Muscle layer of duodenum (tissue), 2 donors: ENCODE data around the gene ADD3.

ENCODE experiments used
- H3K27ac ChIP-seq: one replicate; pipeline ENCODE4 v1.7.0; 2013; ENCODE audit warnings: mild to moderate bottlenecking, low read length
- H3K27me3 ChIP-seq: one replicate; pipeline ENCODE4 v1.7.0; 2013; ENCODE audit warnings: low read depth, mild to moderate bottlenecking, control low read depth, low read length
- H3K36me3 ChIP-seq, 2 donors: one replicate each; pipeline ENCODE4 v1.7.0; 2013; ENCODE audit warnings: low read length in 2 of 2, control low read depth in 1 of 2, mild to moderate bottlenecking in 1 of 2; ENCODE audit not compliant: insufficient read depth in 2 of 2, control insufficient read depth in 1 of 2
- H3K4me1 ChIP-seq, 2 donors: one replicate each; pipeline ENCODE4 v1.7.0; 2013; ENCODE audit warnings: low read length in 2 of 2, mild to moderate bottlenecking in 2 of 2, control low read depth in 1 of 2, moderate library complexity in 1 of 2; ENCODE audit not compliant: insufficient read depth in 2 of 2, control insufficient read depth in 1 of 2
- H3K4me3 ChIP-seq, 2 donors: one replicate each; pipeline ENCODE4 v1.7.0; 2013; ENCODE audit warnings: low read length in 2 of 2, low read depth in 1 of 2, mild to moderate bottlenecking in 1 of 2
- H3K9me3 ChIP-seq, 2 donors: one replicate each; pipeline ENCODE4 v1.7.0; 2013; ENCODE audit warnings: low read length in 2 of 2, control low read depth in 1 of 2, mild to moderate bottlenecking in 1 of 2; ENCODE audit not compliant: control insufficient read depth in 1 of 2
- donor health status: healthy.

ADD3 gene

DNA sequence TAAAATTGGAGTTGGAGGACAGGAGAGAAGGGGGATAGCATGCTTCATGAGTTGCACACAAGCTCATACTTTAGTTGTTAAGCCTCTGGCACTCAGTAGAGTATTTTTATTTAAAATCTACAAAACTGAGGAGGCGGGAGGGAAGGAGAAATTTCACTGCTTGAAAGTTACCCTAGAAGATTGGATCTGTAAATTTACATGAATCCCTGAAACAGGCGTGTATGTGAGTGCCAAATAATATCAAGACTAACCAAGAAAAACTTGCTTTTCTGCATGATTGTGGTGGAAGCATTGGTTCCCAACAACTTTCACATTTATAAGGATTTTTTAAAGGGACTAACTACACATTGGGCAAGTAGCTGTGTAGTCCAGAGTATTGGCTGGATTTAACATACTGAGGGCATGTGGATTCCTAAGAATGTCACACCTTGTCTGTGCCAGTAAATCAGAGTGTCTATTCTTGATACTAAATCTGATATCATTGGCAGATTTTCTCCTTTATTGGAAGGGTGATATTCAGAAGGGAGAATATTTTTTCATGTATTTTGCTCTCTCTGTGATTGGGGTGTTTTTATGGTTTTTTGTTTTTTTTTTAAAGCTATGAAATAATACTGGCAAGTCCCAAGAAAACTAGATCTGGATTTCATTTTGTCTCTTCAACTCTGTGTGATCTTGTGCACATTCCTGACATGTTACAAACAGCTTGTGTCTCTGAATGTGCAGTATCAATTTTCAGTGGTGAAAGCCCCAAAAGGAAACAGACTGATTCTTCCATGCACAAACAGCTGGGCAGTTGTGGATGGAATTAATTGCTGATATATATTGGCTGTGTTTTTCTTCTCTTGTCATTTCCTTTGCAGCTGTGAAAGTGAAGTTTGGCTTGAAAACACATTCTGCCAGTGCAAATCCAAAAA, 67.2 kb downstream of the ADD3 start:
- Histone ChIP-seq H3K4me3 (no peak overlapping the region), H3K9me3 (no peaks in the 10 kb centered on the region), H3K27ac (peak overlapping the region; percentile 59), H3K4me1 (peaks cover 23 to 32% of the 10 kb centered on the region in 2 donors), H3K27me3 (no peaks in the 10 kb centered on the region), H3K36me3 (no peaks in the 10 kb centered on the region)

DNA sequence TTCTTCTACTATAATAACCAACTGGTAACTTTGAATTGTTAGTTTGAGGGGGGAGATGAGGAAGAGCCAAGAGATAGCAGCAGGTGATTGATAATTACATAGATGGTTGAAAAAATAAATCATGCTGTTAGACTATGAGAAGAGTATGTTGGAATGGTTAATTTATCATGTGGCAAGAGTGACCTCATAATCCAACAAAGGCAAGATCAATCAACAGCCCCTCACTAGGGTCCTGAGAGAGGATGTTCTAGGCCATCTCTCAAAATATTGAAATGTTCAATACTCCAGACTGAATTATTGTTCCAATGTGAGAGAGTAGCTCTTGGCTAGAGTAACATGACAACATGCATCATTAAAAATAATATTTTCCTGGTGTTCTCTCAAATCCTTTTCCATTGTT, 67.9 kb downstream of the ADD3 start:
- Histone ChIP-seq H3K36me3 (no peaks in the 10 kb centered on the region), H3K9me3 (no peaks in the 10 kb centered on the region), H3K4me1 (peaks cover 23 to 32% of the 10 kb centered on the region in 2 donors), H3K4me3 (no peak overlapping the region), H3K27me3 (no peaks in the 10 kb centered on the region), H3K27ac (peak overlapping the region; percentile 59)

DNA sequence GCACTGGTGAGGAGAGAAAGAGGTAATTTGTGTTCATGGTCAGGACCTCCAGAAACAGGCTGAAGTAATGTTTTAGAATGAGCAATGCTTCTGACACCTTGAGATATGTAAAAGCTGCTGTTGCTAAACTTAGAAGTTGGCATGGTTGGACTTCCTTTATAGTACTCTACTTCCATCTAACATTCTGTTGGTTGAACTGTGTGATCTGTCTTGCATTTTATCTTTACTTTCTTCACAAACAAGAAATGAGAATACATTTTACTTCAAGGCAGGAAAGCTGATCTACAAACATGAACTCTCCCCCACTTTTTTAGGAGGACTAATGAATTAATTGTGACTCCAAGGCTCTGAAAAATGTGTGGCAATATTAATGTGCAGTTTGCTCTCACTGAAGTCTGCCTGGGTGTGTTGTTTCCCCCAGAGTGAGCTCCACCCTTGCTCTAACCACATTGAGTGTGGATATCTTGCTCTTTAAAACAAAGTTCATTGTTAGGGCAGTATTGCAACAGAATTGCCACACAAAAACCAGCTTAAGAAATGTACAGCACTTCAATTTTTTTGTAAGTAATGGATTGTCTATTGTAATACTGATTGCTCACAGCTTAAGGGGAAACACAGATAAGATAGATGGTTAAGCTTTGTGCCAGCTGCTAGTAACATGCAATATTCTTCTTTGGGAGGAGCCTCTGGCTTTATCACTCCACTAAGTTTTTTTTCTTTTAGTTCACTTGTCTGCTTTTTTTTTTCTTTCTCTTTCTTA, 69.0 kb downstream of the ADD3 start:
- Histone ChIP-seq H3K36me3 (no peaks in the 10 kb centered on the region), H3K9me3 (no peaks in the 10 kb centered on the region), H3K27me3 (no peaks in the 10 kb centered on the region), H3K4me3 (peak overlapping the region; percentile 16), H3K4me1 (peaks cover 23 to 32% of the 10 kb centered on the region in 2 donors), H3K27ac (peak overlapping the region; percentile 82)

DNA sequence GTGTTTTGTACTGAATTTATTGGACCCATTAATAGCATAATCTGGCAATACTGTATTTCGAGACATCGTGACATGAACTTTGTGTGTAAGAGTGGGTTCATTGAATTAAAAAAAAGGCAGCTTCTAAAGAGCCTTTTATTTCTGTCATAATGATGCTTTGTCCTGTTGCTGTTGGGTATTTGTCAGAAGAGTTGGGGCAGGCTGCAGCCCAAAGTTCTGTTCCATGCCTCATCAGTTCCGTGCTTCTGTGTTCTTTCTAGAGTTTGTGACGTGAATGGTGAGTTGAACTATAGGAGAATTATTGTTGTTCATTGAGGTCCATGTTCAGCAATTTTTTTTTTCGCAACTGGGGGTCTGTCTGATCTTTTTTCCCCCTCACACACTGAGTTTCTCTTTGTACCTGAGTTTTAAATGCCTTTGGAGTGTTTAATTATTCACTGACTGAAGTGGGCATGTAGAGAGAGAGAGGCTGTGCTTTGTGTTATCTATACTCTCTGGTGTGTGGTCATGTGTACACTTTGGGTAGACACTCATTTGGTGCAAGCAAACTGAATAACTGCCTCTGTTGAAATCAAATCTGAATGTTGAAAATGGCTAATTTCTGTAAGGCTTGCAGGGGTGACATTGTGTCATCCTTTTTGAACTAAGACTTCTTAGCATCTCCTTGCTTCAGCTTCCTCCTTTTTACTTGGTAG, 69.8 kb downstream of the ADD3 start:
- Histone ChIP-seq H3K4me1 (peaks cover 23 to 35% of the 10 kb centered on the region in 2 donors), H3K4me3 (peak overlapping the region; percentile 16), H3K36me3 (no peaks in the 10 kb centered on the region), H3K27ac (peak overlapping the region; percentile 82), H3K9me3 (no peaks in the 10 kb centered on the region), H3K27me3 (no peaks in the 10 kb centered on the region)

DNA sequence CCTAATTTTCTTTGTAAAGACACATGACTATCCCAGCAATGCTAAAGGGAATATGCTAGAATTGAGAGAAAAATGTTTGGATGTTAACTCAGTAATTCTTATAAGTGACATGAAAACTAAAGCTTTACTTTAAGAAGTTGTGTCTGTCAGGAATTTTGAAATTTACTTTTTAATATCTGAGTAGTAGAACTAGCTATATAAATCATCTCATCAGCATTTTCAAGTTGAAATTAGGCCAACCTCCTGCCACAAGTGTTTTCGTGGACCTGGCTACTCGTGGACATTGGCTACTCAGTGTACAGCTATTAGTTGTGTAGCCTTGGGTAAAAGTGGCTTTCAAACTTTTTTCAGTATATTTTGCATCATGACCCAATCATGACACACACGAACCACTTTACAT, 70.5 kb downstream of the ADD3 start:
- H3K4me3 ChIP-seq: no peak overlapping the region
- H3K36me3 ChIP-seq: no peaks in the 10 kb centered on the region
- H3K27ac ChIP-seq: peak overlapping the region; percentile 82
- no peaks in the 10 kb centered on the region for H3K27me3 ChIP-seq
- no peaks in the 10 kb centered on the region for H3K9me3 ChIP-seq
- peaks cover 23 to 39% of the 10 kb centered on the region in 2 donors for H3K4me1 ChIP-seq

DNA sequence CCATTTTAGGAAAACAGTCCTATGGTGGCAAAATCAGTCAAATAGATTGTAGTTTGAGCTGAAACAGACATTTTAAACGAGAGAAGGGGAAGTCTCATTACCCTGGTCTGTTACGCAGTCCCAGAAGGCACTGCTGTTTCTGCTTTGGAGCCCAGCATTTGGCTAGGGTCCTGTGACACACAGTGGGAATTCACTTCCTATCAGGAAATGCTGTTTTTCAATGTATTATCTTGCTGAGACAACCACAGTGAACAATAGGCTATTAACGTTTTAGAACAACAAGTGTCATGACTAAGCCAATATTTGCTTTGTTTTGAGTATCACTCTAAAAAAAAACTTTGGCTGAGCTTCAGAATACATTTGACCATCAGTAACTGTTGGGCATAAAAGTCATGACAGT, 74.1 kb downstream of the ADD3 start:
- Histone ChIP-seq H3K4me3 (no peak overlapping the region), H3K9me3 (no peaks in the 10 kb centered on the region), H3K27me3 (no peaks in the 10 kb centered on the region), H3K36me3 (no peaks in the 10 kb centered on the region), H3K27ac (peak overlapping the region; percentile 24), H3K4me1 (peaks cover 7 to 24% of the 10 kb centered on the region in 2 donors)

DNA sequence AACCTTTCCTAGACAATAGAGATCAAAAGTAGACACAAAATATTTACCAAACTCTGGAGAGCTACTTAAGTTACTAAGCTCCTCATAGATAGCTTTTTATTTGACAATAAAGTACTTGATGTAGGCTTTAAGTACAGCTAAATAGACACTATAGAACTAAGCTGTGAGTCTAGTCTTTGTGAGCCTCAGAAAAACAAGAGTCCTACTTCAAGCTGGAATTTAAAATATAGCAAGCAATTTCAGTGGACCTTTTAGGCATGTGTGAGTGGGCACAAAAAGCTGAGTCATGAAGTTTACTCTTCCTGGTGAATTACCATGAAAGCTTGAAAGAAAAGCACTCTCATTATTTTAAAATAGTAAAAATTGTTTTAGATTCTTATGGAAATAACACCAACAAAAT, 76.1 kb downstream of the ADD3 start:
- Histone ChIP-seq H3K27ac (no peak overlapping the region), H3K36me3 (no peaks in the 10 kb centered on the region), H3K27me3 (no peaks in the 10 kb centered on the region), H3K4me1 (peaks cover 0 to 15% of the 10 kb centered on the region in 2 donors), H3K4me3 (no peak overlapping the region), H3K9me3 (no peaks in the 10 kb centered on the region)

DNA sequence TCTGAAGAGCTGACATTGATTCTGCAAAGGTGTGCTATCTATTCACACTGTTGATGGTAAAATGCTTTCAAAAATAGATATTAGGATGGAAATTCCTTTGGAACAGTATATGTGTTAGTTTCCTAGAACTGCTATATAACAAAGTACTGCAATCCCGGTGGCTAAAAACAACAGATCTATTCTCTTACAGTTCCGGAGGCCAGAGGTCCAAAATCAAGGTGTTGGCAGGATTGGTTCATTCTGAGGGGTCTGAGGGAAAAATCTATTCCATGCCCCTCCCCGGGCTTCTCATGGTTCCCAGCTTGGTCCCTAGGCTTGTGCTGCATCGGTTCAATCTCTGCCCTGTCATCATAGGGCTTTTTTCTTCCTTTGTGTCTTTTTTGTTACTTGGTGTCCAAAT, 79.9 kb downstream of the ADD3 start:
- H3K9me3 ChIP-seq: no peaks in the 10 kb centered on the region
- no peak overlapping the region for H3K4me3 ChIP-seq
- H3K4me1 ChIP-seq: peaks cover 0 to 11% of the 10 kb centered on the region in 2 donors
- no peak overlapping the region for H3K27ac ChIP-seq
- H3K36me3 ChIP-seq: no peaks in the 10 kb centered on the region
- no peaks in the 10 kb centered on the region for H3K27me3 ChIP-seq

DNA sequence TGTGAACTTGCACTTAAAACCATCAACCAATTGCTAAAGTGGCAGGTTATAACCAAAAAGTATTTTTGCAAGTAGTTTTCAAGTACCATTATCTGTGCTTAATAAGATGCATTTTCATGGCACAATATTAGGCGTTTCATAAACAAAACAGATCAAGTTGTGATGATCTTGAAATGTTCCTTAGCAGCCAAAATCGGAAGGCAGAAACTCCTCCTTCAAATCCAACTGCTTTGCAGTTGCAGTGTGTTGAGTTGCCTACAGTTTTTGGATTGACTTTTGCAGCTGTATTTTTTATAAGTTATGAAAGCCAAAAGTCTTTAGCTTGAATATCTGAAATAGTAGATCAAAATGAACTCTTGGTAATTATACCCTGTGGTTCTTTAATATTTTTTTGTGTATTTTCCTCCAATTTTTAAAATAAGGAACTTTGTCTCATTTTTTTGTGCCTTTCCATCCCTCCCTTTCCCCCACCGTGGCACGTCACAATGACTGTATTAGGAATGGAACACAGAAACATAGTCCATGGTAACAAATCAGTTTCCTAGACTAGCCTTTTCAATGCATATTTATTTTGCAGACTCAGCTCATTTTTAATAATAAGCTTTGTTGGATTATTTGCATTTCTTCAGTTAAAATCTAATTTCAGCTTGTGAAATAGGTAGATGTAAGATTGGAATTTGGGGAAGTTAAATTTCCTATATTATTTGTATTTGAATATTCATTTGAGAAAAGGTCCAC, 80.8 kb downstream of the ADD3 start:
- Histone ChIP-seq H3K4me3 (no peak overlapping the region), H3K4me1 (peaks cover 0 to 8% of the 10 kb centered on the region in 2 donors), H3K27ac (no peak overlapping the region), H3K36me3 (no peaks in the 10 kb centered on the region), H3K9me3 (no peaks in the 10 kb centered on the region), H3K27me3 (no peaks in the 10 kb centered on the region)

DNA sequence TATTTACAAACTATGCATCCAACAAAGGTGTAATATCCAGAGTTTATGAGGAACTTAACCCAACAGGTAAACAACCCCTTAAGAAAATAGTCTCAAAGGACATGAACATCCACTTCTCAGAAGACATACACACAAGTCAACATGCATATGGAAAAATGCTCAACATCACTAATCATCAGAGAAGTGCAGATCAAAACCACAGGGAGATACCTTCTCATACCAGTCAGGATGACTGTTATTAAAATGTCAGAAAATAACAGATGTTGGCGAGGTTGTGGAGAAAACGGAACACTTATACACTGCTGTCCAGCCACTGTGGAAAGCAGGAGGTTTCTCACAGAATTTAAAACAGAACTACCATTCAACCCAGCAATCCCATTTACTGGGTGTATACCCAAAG, 84.0 kb downstream of the ADD3 start:
- Histone ChIP-seq H3K4me1 (no peaks in the 10 kb centered on the region), H3K27ac (no peak overlapping the region), H3K36me3 (no peaks in the 10 kb centered on the region), H3K9me3 (no peaks in the 10 kb centered on the region), H3K4me3 (no peak overlapping the region), H3K27me3 (no peaks in the 10 kb centered on the region)
